Measurements from ENCODE around the gene ASNSD1. TPM values are rescaled to one million over a fixed set of nuclear protein-coding genes. Genes with fewer than 3 reads are reported as not detected.

ASNSD1 gene
- total RNA-seq, 1 experiment from 2014 or later = 14.8 TPM

DNA sequence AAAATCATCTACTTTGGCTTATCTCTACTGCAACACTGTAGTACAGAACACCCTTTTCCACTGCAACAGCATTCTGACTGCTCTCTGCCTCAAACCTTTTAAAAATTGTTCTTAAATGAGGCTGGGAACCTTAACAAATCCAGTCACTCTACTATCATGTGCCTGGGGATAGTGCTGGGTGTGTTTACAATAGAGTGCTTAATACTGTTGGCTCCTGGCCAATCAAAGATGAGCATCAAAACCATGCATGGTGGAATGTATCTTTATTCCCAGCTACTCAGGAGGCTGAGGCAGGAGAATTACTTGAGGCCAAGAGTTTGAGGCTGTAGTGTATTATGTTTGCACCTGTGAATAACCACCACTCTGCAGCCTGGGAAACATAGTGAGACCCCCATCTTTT is 20.6 kb downstream of the ASNSD1 start:
- TF ChIP-seq EZH2 (IDR thresholded peaks at IDR 0.05; ENCODE audit: low read depth) (no peak), CTCF (conservative IDR thresholded peaks at IDR 0.05) (no peak)
- H3K4me2 ChIP-seq = no peak overlapping the region
- no peaks in the 10 kb centered on the region for H4K20me1 ChIP-seq (ENCODE audit: insufficient read depth)
- BruUV-seq (replicated peaks) = no TSS peak
- ChIA-PET CTCF (no interaction called here), POLR2A (ENCODE audit: unreplicated experiment) (no interaction called here)
- H2AFZ ChIP-seq = no peak overlapping the region
- no peaks in the 10 kb centered on the region for H3K27me3 ChIP-seq (ENCODE audit: insufficient read depth, low read depth)
- no peaks in the 10 kb centered on the region for H3K9me2 ChIP-seq (ENCODE audit: insufficient read depth)
- H3K9me3 ChIP-seq (ENCODE audit: insufficient read depth, low read depth) = 0 out of 2 replicates have a peak, but pooled peaks cover 5% of the 10 kb centered on the region
- H3K79me2 ChIP-seq (ENCODE audit: low read depth) = no peaks in the 10 kb centered on the region
- H3K4me3 ChIP-seq = no peak overlapping the region
- DNase-seq = no peak
- no peaks in the 10 kb centered on the region for H3K4me1 ChIP-seq (replicated peaks; ENCODE audit: insufficient read depth)
- H3F3A ChIP-seq (ENCODE audit: insufficient read depth, low read depth) = no peaks in the 10 kb centered on the region
- no peak overlapping the region for H3K27ac ChIP-seq
- H3K36me3 ChIP-seq (ENCODE audit: low read depth) = no peaks in the 10 kb centered on the region
- intact Hi-C loops (cut with micrococcal nuclease; ENCODE audit: unreplicated experiment) = no loop called here

DNA sequence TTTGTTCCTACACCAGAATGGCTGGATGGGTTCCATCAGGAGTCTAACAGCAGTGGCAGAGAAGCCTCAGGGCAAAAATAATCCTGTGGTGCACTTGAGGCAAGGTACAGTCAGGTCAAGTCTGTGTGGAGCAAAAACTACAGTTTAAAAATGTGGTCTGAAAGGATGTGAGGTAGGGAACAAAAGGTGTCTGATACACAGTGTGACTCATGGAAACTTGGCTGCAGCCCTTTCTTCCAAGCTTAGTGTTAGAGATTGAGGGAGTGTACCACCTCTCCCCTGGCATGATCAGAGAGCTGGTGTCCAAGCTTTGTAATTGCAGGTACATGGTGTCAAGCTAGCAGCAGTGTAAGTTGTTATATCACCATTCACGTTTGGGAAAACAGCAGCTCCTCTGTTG is 22.1 kb downstream of the ASNSD1 start:
- intact Hi-C loops (cut with micrococcal nuclease; ENCODE audit: unreplicated experiment) = no loop called here
- Histone ChIP-seq H3K79me2 (ENCODE audit: low read depth) (no peaks in the 10 kb centered on the region), H3K4me2 (no peak overlapping the region), H3K4me3 (no peak overlapping the region), H3K36me3 (ENCODE audit: low read depth) (no peaks in the 10 kb centered on the region), H4K20me1 (ENCODE audit: insufficient read depth) (no peaks in the 10 kb centered on the region), H3K27me3 (ENCODE audit: insufficient read depth, low read depth) (no peaks in the 10 kb centered on the region), H3K9me3 (ENCODE audit: insufficient read depth, low read depth) (0 out of 2 replicates have a peak, but pooled peaks cover 4% of the 10 kb centered on the region), H2AFZ (no peak overlapping the region), H3K27ac (no peak overlapping the region), H3K4me1 (replicated peaks; ENCODE audit: insufficient read depth) (no peaks in the 10 kb centered on the region), H3K9me2 (ENCODE audit: insufficient read depth) (no peaks in the 10 kb centered on the region), H3F3A (ENCODE audit: insufficient read depth, low read depth) (no peaks in the 10 kb centered on the region)
- BruUV-seq (replicated peaks) = no TSS peak
- POLR2A ChIA-PET (ENCODE audit: unreplicated experiment) = no interaction called here
- no peak for DNase-seq
- CTCF ChIA-PET = no interaction called here
- TF ChIP-seq CTCF (conservative IDR thresholded peaks at IDR 0.05) (no peak), EZH2 (IDR thresholded peaks at IDR 0.05; ENCODE audit: low read depth) (no peak)

DNA sequence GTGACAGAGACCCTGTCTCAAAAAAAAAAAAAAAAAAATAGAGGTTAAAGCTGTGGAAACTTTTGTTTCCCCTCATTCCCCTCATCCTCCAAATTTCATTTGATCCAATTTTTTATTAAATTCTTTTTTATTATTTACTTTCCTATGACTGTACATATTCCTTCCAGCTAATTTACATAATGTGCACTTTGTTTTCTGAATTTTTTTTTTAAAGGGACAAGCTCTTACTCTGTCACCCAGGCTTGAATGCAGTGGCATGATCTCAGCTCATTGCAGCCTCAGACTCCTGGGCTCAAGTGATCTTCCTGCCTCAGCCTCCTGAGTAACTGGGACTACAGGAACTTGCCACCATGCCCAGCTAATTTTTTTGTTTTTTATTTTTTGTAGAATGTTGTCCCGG is 23.6 kb downstream of the ASNSD1 start:
- Histone ChIP-seq H3F3A (ENCODE audit: insufficient read depth, low read depth) (no peaks in the 10 kb centered on the region), H3K27ac (no peak overlapping the region), H4K20me1 (ENCODE audit: insufficient read depth) (no peaks in the 10 kb centered on the region), H3K9me2 (ENCODE audit: insufficient read depth) (no peaks in the 10 kb centered on the region), H3K27me3 (ENCODE audit: insufficient read depth, low read depth) (no peaks in the 10 kb centered on the region), H3K79me2 (ENCODE audit: low read depth) (no peaks in the 10 kb centered on the region), H3K4me2 (no peak overlapping the region), H3K36me3 (ENCODE audit: low read depth) (no peaks in the 10 kb centered on the region), H3K4me1 (replicated peaks; ENCODE audit: insufficient read depth) (no peaks in the 10 kb centered on the region), H3K4me3 (no peak overlapping the region), H3K9me3 (ENCODE audit: insufficient read depth, low read depth) (no peaks in the 10 kb centered on the region), H2AFZ (no peak overlapping the region)
- POLR2A ChIA-PET (ENCODE audit: unreplicated experiment) = no interaction called here
- intact Hi-C loops (cut with micrococcal nuclease; ENCODE audit: unreplicated experiment) = no loop called here
- BruUV-seq (replicated peaks) = no TSS peak
- CTCF ChIA-PET = no interaction called here
- DNase-seq = no peak
- TF ChIP-seq EZH2 (IDR thresholded peaks at IDR 0.05; ENCODE audit: low read depth) (no peak), CTCF (conservative IDR thresholded peaks at IDR 0.05) (no peak)

All from PC-9 (cell line).